Astrocyte (in vitro differentiated cells and primary cell): ENCODE measurements around the gene SYVN1. TPM values are rescaled to one million over a fixed set of nuclear protein-coding genes. Genes with fewer than 3 reads are reported as not detected.

ENCODE experiments used
- DNase-seq: peaks from one replicate; pipeline ENCODE4 v3.0.0-alpha.2; 2010; ENCODE audit warnings: low read depth
- FAIRE-seq: peaks from 2 replicates; lab custom pipeline; 2011; peaks lifted over from hg19 to GRCh38; lab: Jason Lieb, UNC
- H2AFZ ChIP-seq: 2 replicates; pipeline ENCODE4 v1.6.0; 2012; ENCODE audit warnings: low read depth, low read length, inconsistent platforms
- H3K27ac ChIP-seq: 2 replicates; pipeline ENCODE4 v1.5.1; 2011; ENCODE audit warnings: low read depth, low read length, inconsistent platforms
- H3K27me3 ChIP-seq: 2 replicates; pipeline ENCODE4 v1.6.0; 2011; ENCODE audit warnings: low read length, inconsistent platforms; ENCODE audit not compliant: insufficient read depth
- H3K36me3 ChIP-seq: 2 replicates; pipeline ENCODE4 v1.5.1; 2011; ENCODE audit warnings: low read length, inconsistent platforms; ENCODE audit not compliant: insufficient read depth
- H3K4me1 ChIP-seq: 2 replicates; pipeline ENCODE4 v1.5.1; 2011; ENCODE audit warnings: low read length, inconsistent platforms; ENCODE audit not compliant: insufficient read depth
- H3K4me2 ChIP-seq: 2 replicates; pipeline ENCODE4 v1.6.0; 2012; ENCODE audit warnings: low read length, inconsistent platforms
- H3K4me3 ChIP-seq: 2 replicates; pipeline ENCODE4 v1.5.1; 2011; ENCODE audit warnings: low read depth, mild to moderate bottlenecking, low read length, inconsistent platforms; ENCODE audit not compliant: insufficient read depth
- H3K79me2 ChIP-seq: 2 replicates; pipeline ENCODE4 v1.6.0; 2012; ENCODE audit warnings: mild to moderate bottlenecking, low read length, inconsistent platforms; ENCODE audit not compliant: insufficient read depth
- H3K9ac ChIP-seq: 2 replicates; pipeline ENCODE4 v1.6.0; 2012; ENCODE audit warnings: mild to moderate bottlenecking, low read length, inconsistent platforms
- H3K9me3 ChIP-seq: 2 replicates; pipeline ENCODE4 v1.5.1; 2012; ENCODE audit warnings: low read depth, mild to moderate bottlenecking, low read length, inconsistent platforms; ENCODE audit not compliant: insufficient read depth
- H4K20me1 ChIP-seq: 2 replicates; pipeline ENCODE4 v1.6.0; 2012; ENCODE audit warnings: low read length, inconsistent platforms; ENCODE audit not compliant: insufficient read depth
- H3K27ac Mint-ChIP-seq: one replicate; pipeline ENCODE4 v1.8.0; 2021; ENCODE audit warnings: mild to moderate bottlenecking, mixed read lengths; ENCODE audit not compliant: unreplicated experiment
- H3K27me3 Mint-ChIP-seq: one replicate; pipeline ENCODE4 v1.8.0; 2021; ENCODE audit warnings: low read depth, mixed read lengths; ENCODE audit not compliant: unreplicated experiment
- H3K36me3 Mint-ChIP-seq: one replicate; pipeline ENCODE4 v1.8.0; 2021; ENCODE audit warnings: low read depth, mixed read lengths; ENCODE audit not compliant: unreplicated experiment
- H3K4me1 Mint-ChIP-seq: one replicate; pipeline ENCODE4 v1.8.0; 2021; ENCODE audit warnings: low read depth, mixed read lengths; ENCODE audit not compliant: unreplicated experiment
- H3K4me3 Mint-ChIP-seq: one replicate; pipeline ENCODE4 v1.8.0; 2021; ENCODE audit warnings: mild to moderate bottlenecking, moderate library complexity, mixed read lengths; ENCODE audit not compliant: unreplicated experiment
- H3K9me3 Mint-ChIP-seq: one replicate; pipeline ENCODE4 v1.8.0; 2021; ENCODE audit warnings: mild to moderate bottlenecking, mixed read lengths; ENCODE audit not compliant: unreplicated experiment
- EZH2 ChIP-seq: IDR thresholded peaks from 2 replicates; pipeline ENCODE4 v1.6.1; 2012; ENCODE audit warnings: mild to moderate bottlenecking, low read length, inconsistent platforms; ENCODE audit not compliant: insufficient read depth
- microRNA-seq: library from miRNA; unstranded; fragments of <30 nt; microRNA quantifications from one replicate; pipeline ENCODE4 v1.2.0, GENCODE V29; 2020
- total RNA-seq: library from RNA; stranded (reverse); gene quantifications from 2 replicates; pipeline ENCODE4 v1.2.1, GENCODE V29; 2021
- TF ChIP-seq, protein P1 (sequence below): IDR thresholded peaks from 2 replicates; pipeline ENCODE4 v1.5.1; 2011; ENCODE audit warnings: low read depth, mild to moderate bottlenecking, inconsistent platforms, low read length, moderate library complexity; ENCODE audit not compliant: insufficient read depth

SYVN1 gene
- total RNA-seq, 1 donor from 2014 or later, result 43.0 TPM

DNA sequence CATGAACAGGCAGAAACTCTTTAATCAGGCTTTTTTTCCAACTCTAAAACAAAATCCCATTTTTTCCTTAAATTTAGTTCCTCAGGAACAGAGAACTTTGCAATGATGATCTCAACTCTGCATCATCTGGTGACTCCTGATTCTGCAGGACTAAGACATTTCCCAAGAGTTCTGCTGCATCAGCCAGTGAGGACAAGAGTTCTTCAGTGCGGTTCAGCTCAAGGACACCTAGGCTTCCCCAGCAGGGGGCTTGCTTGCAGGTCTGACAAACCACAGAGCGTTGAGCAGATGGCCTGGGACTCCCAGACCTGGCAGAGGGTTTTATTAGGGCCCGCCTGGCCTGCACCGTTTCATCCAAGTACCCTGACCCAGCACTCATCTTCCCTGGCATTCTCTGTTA lies 56.9 kb downstream of the SYVN1 start:
- Mint-ChIP-seq H3K4me1 (no peaks in the 10 kb centered on the region), H3K27me3 (no peaks in the 10 kb centered on the region), H3K9me3 (no peaks in the 10 kb centered on the region), H3K36me3 (no peaks in the 10 kb centered on the region), H3K27ac (no peak overlapping the region), H3K4me3 (no peak overlapping the region)
- no peak overlapping the region for H3K9ac ChIP-seq
- no peak for DNase-seq
- peaks cover 43% of the 10 kb centered on the region for H3K79me2 ChIP-seq
- no peak for FAIRE-seq
- peaks cover 13% of the 10 kb centered on the region for H3K36me3 ChIP-seq
- H2AFZ ChIP-seq, result no peak overlapping the region
- H3K4me1 ChIP-seq, result no peaks in the 10 kb centered on the region
- no peak overlapping the region for H3K4me2 ChIP-seq
- no peak overlapping the region for H3K4me3 ChIP-seq
- H3K9me3 ChIP-seq, result no peaks in the 10 kb centered on the region
- TF ChIP-seq, protein P1, sequence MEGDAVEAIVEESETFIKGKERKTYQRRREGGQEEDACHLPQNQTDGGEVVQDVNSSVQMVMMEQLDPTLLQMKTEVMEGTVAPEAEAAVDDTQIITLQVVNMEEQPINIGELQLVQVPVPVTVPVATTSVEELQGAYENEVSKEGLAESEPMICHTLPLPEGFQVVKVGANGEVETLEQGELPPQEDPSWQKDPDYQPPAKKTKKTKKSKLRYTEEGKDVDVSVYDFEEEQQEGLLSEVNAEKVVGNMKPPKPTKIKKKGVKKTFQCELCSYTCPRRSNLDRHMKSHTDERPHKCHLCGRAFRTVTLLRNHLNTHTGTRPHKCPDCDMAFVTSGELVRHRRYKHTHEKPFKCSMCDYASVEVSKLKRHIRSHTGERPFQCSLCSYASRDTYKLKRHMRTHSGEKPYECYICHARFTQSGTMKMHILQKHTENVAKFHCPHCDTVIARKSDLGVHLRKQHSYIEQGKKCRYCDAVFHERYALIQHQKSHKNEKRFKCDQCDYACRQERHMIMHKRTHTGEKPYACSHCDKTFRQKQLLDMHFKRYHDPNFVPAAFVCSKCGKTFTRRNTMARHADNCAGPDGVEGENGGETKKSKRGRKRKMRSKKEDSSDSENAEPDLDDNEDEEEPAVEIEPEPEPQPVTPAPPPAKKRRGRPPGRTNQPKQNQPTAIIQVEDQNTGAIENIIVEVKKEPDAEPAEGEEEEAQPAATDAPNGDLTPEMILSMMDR, result no peak
- no peak for TF ChIP-seq EZH2
- no peak overlapping the region for H3K27ac ChIP-seq
- peaks cover 4% of the 10 kb centered on the region for H4K20me1 ChIP-seq
- no peaks in the 10 kb centered on the region for H3K27me3 ChIP-seq

Small RNAs within 50 kb of the gene (microRNA-seq; reads per million reads assigned to microRNA genes)
- 3.0 reads per million, percentile 6 among the genes with 10 or more reads in this experiment for gene MIR6751

Other genes starting within 250 kb of the SYVN1 start
- gene ATG2A, start 217.3 kb downstream of the SYVN1 start, total RNA-seq, result 21.4 and 21.8 TPM in 2 replicates
- gene PPP2R5B, start 209.8 kb downstream of the SYVN1 start, total RNA-seq, result 22.5 and 24.1 TPM in 2 replicates
- gene GPHA2, start 198.6 kb downstream of the SYVN1 start, total RNA-seq, result not detected in 2 replicates
- not detected in 2 replicates for gene MAJIN, start 162.4 kb downstream of the SYVN1 start, total RNA-seq
- 4.5 and 5.0 TPM in 2 replicates for gene BATF2, start 137.5 kb downstream of the SYVN1 start, total RNA-seq
- 41.7 and 47.6 TPM in 2 replicates for gene ARL2, start 120.4 kb downstream of the SYVN1 start, total RNA-seq
- 15.4 and 18.5 TPM in 2 replicates for gene SNX15, start 107.1 kb downstream of the SYVN1 start, total RNA-seq
- 13.8 and 14.6 TPM in 2 replicates for gene SAC3D1, start 93.3 kb downstream of the SYVN1 start, total RNA-seq
- gene NAALADL1, start 76.0 kb downstream of the SYVN1 start, total RNA-seq, result not detected in 2 replicates
- gene CDCA5, start 50.5 kb downstream of the SYVN1 start, total RNA-seq, result 6.0 and 6.3 TPM in 2 replicates
- 37.9 and 46.3 TPM in 2 replicates for gene ZFPL1, start 50.3 kb downstream of the SYVN1 start, total RNA-seq
- gene VPS51, start 38.3 kb downstream of the SYVN1 start, total RNA-seq, result 40.0 and 41.4 TPM in 2 replicates
- gene TM7SF2, start 22.6 kb downstream of the SYVN1 start, total RNA-seq, result 18.0 and 23.9 TPM in 2 replicates
- gene ZNHIT2, start 16.8 kb downstream of the SYVN1 start, total RNA-seq, result 8.1 and 10.0 TPM in 2 replicates
- gene FAU, start 12.4 kb downstream of the SYVN1 start, total RNA-seq, result 670 and 694 TPM in 2 replicates
- gene MRPL49, start 12.2 kb downstream of the SYVN1 start, total RNA-seq, result 42.6 and 45.1 TPM in 2 replicates
- not detected in 2 replicates for gene SPDYC, start 35.7 kb upstream of the SYVN1 start, total RNA-seq
- gene CAPN1, start 47.4 kb upstream of the SYVN1 start, total RNA-seq, result 178 and 217 TPM in 2 replicates
- gene POLA2, start 127.4 kb upstream of the SYVN1 start, total RNA-seq, result 5.2 and 6.0 TPM in 2 replicates
- 23.0 and 26.7 TPM in 2 replicates for gene CDC42EP2, start 180.3 kb upstream of the SYVN1 start, total RNA-seq
- gene DPF2, start 199.3 kb upstream of the SYVN1 start, total RNA-seq, result 58.5 and 66.4 TPM in 2 replicates
- gene TIGD3, start 220.2 kb upstream of the SYVN1 start, total RNA-seq, result 0.20 and 0.29 TPM in 2 replicates
- 1.9 and 2.6 TPM in 2 replicates for gene SLC25A45, start 248.1 kb upstream of the SYVN1 start, total RNA-seq